H1 (cell line): Measurements from ENCODE around the gene ANK3. TPM values are rescaled to one million over a fixed set of nuclear protein-coding genes. Genes with fewer than 3 reads are reported as not detected.

Source experiments
- CTCF ChIA-PET: fragments of 300-600 bp; sonication (Branson Sonifier 250); formaldehyde crosslinking; loops from one replicate; lab custom pipeline; 2021; ENCODE audit not compliant: partially characterized antibody; lab: Charles Lee
- POLR2A ChIA-PET: fragments of 300-600 bp; sonication (Branson Sonifier 250); formaldehyde crosslinking; loops from one replicate; lab custom pipeline; 2021; ENCODE audit warnings: inconsistent platforms; ENCODE audit not compliant: partially characterized antibody; lab: Charles Lee
- DNase-seq, 2 experiments: peaks; one replicate each; pipeline versions ENCODE4 v3.0.0 to v3.0.0-alpha.2; 2010 to 2022; ENCODE audit warnings: low spot score in 2 of 2, low read depth in 1 of 2, mixed read lengths in 1 of 2
- FAIRE-seq: peaks from 2 replicates; lab custom pipeline; 2011; peaks lifted over from hg19 to GRCh38; lab: Jason Lieb, UNC
- H2AFZ ChIP-seq: 2 replicates; pipeline ENCODE4 v1.8.1; 2012; ENCODE audit warnings: low read length, inconsistent platforms
- H2AK5ac ChIP-seq: 2 replicates; pipeline ENCODE4 v1.6.1; 2013; ENCODE audit warnings: low read depth, low read length
- H2BK120ac ChIP-seq: replicated peaks from 2 replicates; pipeline ENCODE3; 2013; ENCODE audit warnings: low read depth, low read length, inconsistent platforms
- H2BK12ac ChIP-seq: 2 replicates; pipeline ENCODE4 v1.6.1; 2013; ENCODE audit warnings: low read depth, low read length
- H2BK15ac ChIP-seq: 2 replicates; pipeline ENCODE4 v1.6.1; 2013; ENCODE audit warnings: low read length
- H2BK20ac ChIP-seq: 2 replicates; pipeline ENCODE4 v1.6.1; 2013; ENCODE audit warnings: low read length
- H2BK5ac ChIP-seq: 2 replicates; pipeline ENCODE4 v1.6.1; 2013; ENCODE audit warnings: low read depth, low read length
- H3K14ac ChIP-seq: 2 replicates; pipeline ENCODE4 v1.6.1; 2013; ENCODE audit warnings: inconsistent platforms; ENCODE audit not compliant: insufficient read length
- H3K18ac ChIP-seq: 2 replicates; pipeline ENCODE4 v1.6.1; 2013; ENCODE audit warnings: low read length; ENCODE audit errors: extremely low read depth
- H3K23ac ChIP-seq: 2 replicates; pipeline ENCODE4 v1.6.1; 2013; ENCODE audit warnings: inconsistent platforms; ENCODE audit not compliant: insufficient read length
- H3K23me2 ChIP-seq: 2 replicates; pipeline ENCODE4 v1.6.1; 2013; ENCODE audit warnings: low read depth, low read length
- H3K27ac ChIP-seq: 2 replicates; pipeline ENCODE4 v1.6.1; 2011; ENCODE audit warnings: low read depth, low read length, inconsistent platforms
- H3K27me3 ChIP-seq, 4 experiments: replicated peaks in 1 of 4; 1 replicate in 1 of 4; 2 replicates in 3 of 4; pipeline versions ENCODE4 v1.6.1 to v1.8.1; 2011 to 2013; ENCODE audit warnings: low read length in 3 of 4, mild to moderate bottlenecking in 3 of 4, inconsistent platforms in 2 of 4, mixed read lengths in 2 of 4, moderate library complexity in 1 of 4; ENCODE audit not compliant: control insufficient read depth in 3 of 4, insufficient read depth in 3 of 4; ENCODE audit errors: extremely low read depth in 1 of 4
- H3K36me3 ChIP-seq, 4 experiments: 2 replicates each; pipeline versions ENCODE4 v1.6.1 to v1.8.1; 2011 to 2013; ENCODE audit warnings: mild to moderate bottlenecking in 4 of 4, low read length in 3 of 4, moderate library complexity in 2 of 4, control low read depth in 1 of 4, inconsistent platforms in 1 of 4; ENCODE audit not compliant: insufficient read depth in 4 of 4, control insufficient read depth in 2 of 4
- H3K4ac ChIP-seq: replicated peaks from 2 replicates; pipeline ENCODE3; 2013; ENCODE audit warnings: low read length, low read depth, mixed read lengths, inconsistent platforms; ENCODE audit not compliant: insufficient read length
- H3K4me1 ChIP-seq, 4 experiments: replicated peaks in 1 of 4; 1 replicate in 1 of 4; 2 replicates in 3 of 4; pipeline versions ENCODE4 v1.6.1 to v1.8.1; 2011 to 2013; ENCODE audit warnings: low read length in 3 of 4, inconsistent platforms in 2 of 4, mixed read lengths in 1 of 4; ENCODE audit not compliant: insufficient read depth in 4 of 4, control insufficient read depth in 3 of 4
- H3K4me2 ChIP-seq, 2 experiments: 2 replicates each; pipeline versions ENCODE4 v1.6.1 to v1.8.1; 2011 to 2013; ENCODE audit warnings: low read depth in 2 of 2, low read length in 2 of 2, control low read depth in 1 of 2, inconsistent platforms in 1 of 2, mild to moderate bottlenecking in 1 of 2; ENCODE audit not compliant: insufficient read depth in 1 of 2
- H3K4me3 ChIP-seq, 4 experiments: fragments of 200-600, 300-600 bp in 1 of 4; sonication (generic), shearing (Covaris generic), sonication (Bioruptor Twin) in 1 of 4; 2 replicates each; pipeline versions ENCODE4 v1.5.1 to v1.8.1; 2011 to 2016; ENCODE audit warnings: low read length in 4 of 4, low read depth in 3 of 4, control low read depth in 2 of 4, inconsistent platforms in 2 of 4, mild to moderate bottlenecking in 2 of 4, mixed read lengths in 1 of 4, moderate library complexity in 1 of 4; ENCODE audit not compliant: insufficient read depth in 2 of 4; ENCODE audit errors: extremely low read depth in 1 of 4
- H3K56ac ChIP-seq: replicated peaks from 2 replicates; pipeline ENCODE3; 2013; ENCODE audit warnings: low read depth, mild to moderate bottlenecking, mixed read lengths, low read length, inconsistent platforms; ENCODE audit not compliant: insufficient read length
- H3K79me1 ChIP-seq: 2 replicates; pipeline ENCODE4 v1.6.1; 2013; ENCODE audit warnings: low read depth, low read length, control low read depth
- H3K79me2 ChIP-seq, 2 experiments: 2 replicates each; pipeline versions ENCODE4 v1.6.1 to v1.8.1; 2012 to 2013; ENCODE audit warnings: low read length in 2 of 2, mild to moderate bottlenecking in 2 of 2, inconsistent platforms in 1 of 2; ENCODE audit not compliant: insufficient read depth in 2 of 2, control insufficient read depth in 1 of 2
- H3K9ac ChIP-seq, 4 experiments: replicated peaks in 1 of 4; 1 replicate in 1 of 4; 2 replicates in 3 of 4; pipeline versions ENCODE4 v1.6.1 to v1.8.1; 2011 to 2013; ENCODE audit warnings: low read depth in 3 of 4, low read length in 3 of 4, control low read depth in 2 of 4, mild to moderate bottlenecking in 2 of 4, moderate library complexity in 2 of 4, inconsistent platforms in 1 of 4; ENCODE audit errors: extremely low read depth in 1 of 4
- H3K9me3 ChIP-seq, 2 experiments: 2 replicates each; pipeline versions ENCODE4 v1.6.1 to v1.8.1; 2012 to 2013; ENCODE audit warnings: mild to moderate bottlenecking in 2 of 2, moderate library complexity in 2 of 2, control low read depth in 1 of 2, inconsistent platforms in 1 of 2, low read depth in 1 of 2, low read length in 1 of 2, mixed read lengths in 1 of 2; ENCODE audit not compliant: insufficient read depth in 2 of 2
- H4K20me1 ChIP-seq, 2 experiments: replicated peaks in 1 of 2; 2 replicates each; pipeline versions ENCODE3 to v1.8.1; 2011 to 2013; ENCODE audit warnings: inconsistent platforms in 2 of 2, low read length in 2 of 2, mild to moderate bottlenecking in 1 of 2; ENCODE audit not compliant: insufficient read depth in 2 of 2, control insufficient read depth in 1 of 2
- H4K5ac ChIP-seq: 2 replicates; pipeline ENCODE4 v1.6.1; 2013; ENCODE audit warnings: low read length, low read depth, mixed read lengths, inconsistent platforms; ENCODE audit not compliant: insufficient read length
- H4K8ac ChIP-seq: 2 replicates; pipeline ENCODE4 v1.8.0; 2013; ENCODE audit warnings: mild to moderate bottlenecking, moderate library complexity, low read length, inconsistent platforms; ENCODE audit not compliant: insufficient read depth; ENCODE audit errors: extremely low read depth
- H4K91ac ChIP-seq: replicated peaks from 2 replicates; pipeline ENCODE3; 2013; ENCODE audit warnings: low read length, mixed read lengths, inconsistent platforms; ENCODE audit not compliant: insufficient read length
- GTF2F1 ChIP-seq: IDR thresholded peaks from 2 replicates; pipeline ENCODE4 v1.6.1; 2012; ENCODE audit warnings: low read depth, low read length, improper control_type of control experiment, borderline replicate concordance
- KDM4A ChIP-seq: IDR thresholded peaks from one replicate; pipeline ENCODE4 v1.7.1; 2012; ENCODE audit warnings: low read depth, mild to moderate bottlenecking, moderate library complexity, low read length, inconsistent platforms; ENCODE audit not compliant: severe bottlenecking
- SUZ12 ChIP-seq: fragments of 200-600 bp; sonication (generic); IDR thresholded peaks from 2 replicates; pipeline ENCODE4 v1.6.1; 2012; ENCODE audit warnings: mild to moderate bottlenecking, inconsistent platforms, low read length, moderate library complexity, mixed read lengths
- TAF7 ChIP-seq: optimal IDR thresholded peaks from 2 replicates; pipeline ENCODE3; 2011; ENCODE audit warnings: low read depth, mild to moderate bottlenecking, inconsistent platforms, low read length, moderate library complexity, borderline replicate concordance
- WGBS, 2 experiments: shearing (Covaris generic) in 1 of 2; methylation state at CpG; one replicate each; pipeline versions ENCODE4 v1.1.6 to v1.1.7; 2013 to 2015; ENCODE audit warnings: low lambda C conversion rate in 2 of 2, mixed read lengths in 2 of 2, inconsistent platforms in 1 of 2, low coverage in 1 of 2, missing lambda C conversion rate in 1 of 2; ENCODE audit not compliant: insufficient replicate concordance in 2 of 2, insufficient coverage in 1 of 2, insufficient read length in 1 of 2; ENCODE audit errors: extremely low coverage in 1 of 2, missing lambda C conversion rate in 1 of 2; 5-methylcytosine and 5-hydroxymethylcytosine counted together
- polyA plus RNA-seq, 7 experiments: library from polyadenylated mRNA; depleted of rRNA in 3 of 7; stranded (reverse) in 5 of 7; unstranded in 2 of 7; fragments of >200 nt in 5 of 7; fragments of 200-250 nt in 2 of 7; gene quantifications; 1 replicate in 5 of 7; 2 replicates in 1 of 7; 4 replicates in 1 of 7; pipeline versions ENCODE4 v1.2.1 to v1.2.3, GENCODE V29; 2011 to 2013; ENCODE audit warnings: missing spikeins in 2 of 7, mixed read lengths in 2 of 7
- total RNA-seq: library from RNA; stranded (reverse); fragmentation: NEBNext Ultra II Directional; extraction: Animal tissue kit (Norgen Biotek cat#: 25700); gene quantifications from 2 replicates; pipeline ENCODE4 v1.2.1, GENCODE V29; 2021
- TF ChIP-seq, protein P1 (sequence below): IDR thresholded peaks from 2 replicates; pipeline ENCODE4 v1.6.1; 2011; ENCODE audit warnings: low read depth, mild to moderate bottlenecking, low read length; ENCODE audit not compliant: insufficient read depth

The ANK3 gene
- total and polyA plus RNA-seq, 2 of the 8 experiments (the other 6 are each of a cell fraction or from before 2014, with no cell fraction given), result 18.1 to 67.9 TPM

DNA sequence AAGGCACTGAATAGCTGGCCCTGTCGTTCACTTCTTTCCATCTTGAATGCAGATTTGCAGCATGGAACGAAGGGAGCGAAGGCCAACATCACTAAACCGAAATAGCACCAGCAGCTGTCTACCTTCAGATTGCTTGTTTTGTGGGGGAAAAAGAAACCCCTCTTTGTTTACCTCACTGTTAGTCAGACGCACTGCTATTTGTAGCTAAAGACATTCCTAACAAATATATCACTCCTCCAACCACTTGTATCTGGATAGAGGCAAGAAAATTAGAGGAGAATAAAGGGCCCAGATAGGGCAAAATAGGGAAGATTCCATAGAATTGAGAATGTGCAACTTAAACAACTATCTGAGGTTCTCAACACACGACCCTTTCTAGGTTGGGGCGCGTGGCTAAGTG, 26.5 kb downstream of the ANK3 start:
- Histone ChIP-seq H4K8ac (no peak overlapping the region), H3K4me3 (no peak overlapping the region), H3K4me1 (peaks cover 0 to 7% (median 3%) of the 10 kb centered on the region in 4 experiments; a peak in 3 of 7 replicates), H4K91ac (no peak overlapping the region), H4K5ac (no peak overlapping the region)
- CTCF ChIA-PET, result interaction anchor here (1.2 to 1.6 kb wide), 2 partner anchors 13 to 27 kb away, joined by 4 to 5 read pairs; no protein-coding TSS in a partner anchor
- no peak for TF ChIP-seq TAF7
- no peak for TF ChIP-seq KDM4A
- no peak for TF ChIP-seq SUZ12
- TF ChIP-seq, protein P1, sequence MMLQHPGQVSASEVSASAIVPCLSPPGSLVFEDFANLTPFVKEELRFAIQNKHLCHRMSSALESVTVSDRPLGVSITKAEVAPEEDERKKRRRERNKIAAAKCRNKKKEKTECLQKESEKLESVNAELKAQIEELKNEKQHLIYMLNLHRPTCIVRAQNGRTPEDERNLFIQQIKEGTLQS, result no peak
- TF ChIP-seq GTF2F1, result no peak
- TF ChIP-seq, all 59 proteins: peak for 0
- Histone ChIP-seq H3K9me3 (no peaks in the 10 kb centered on the region), H2BK12ac (no peak overlapping the region), H2BK120ac (no peak overlapping the region), H2AK5ac (no peak overlapping the region), H3K79me2 (no peaks in the 10 kb centered on the region), H3K18ac (no peak overlapping the region), H3K27ac (no peak overlapping the region), H3K23me2 (no peaks in the 10 kb centered on the region), H3K14ac (no peak overlapping the region), H3K9ac (no peak overlapping the region), H4K20me1 (no peaks in the 10 kb centered on the region), H2BK15ac (no peak overlapping the region), H3K36me3 (no peaks in the 10 kb centered on the region), H2BK5ac (no peak overlapping the region), H3K4me2 (no peak overlapping the region), H3K27me3 (no peaks in the 10 kb centered on the region), H3K23ac (no peak overlapping the region), H3K4ac (no peak overlapping the region), H3K56ac (no peak overlapping the region), H2BK20ac (no peak overlapping the region), H2AFZ (no peak overlapping the region), H3K79me1 (no peaks in the 10 kb centered on the region)
- 83% methylated on average over 8 of the region's 8 CpGs; no CpG with 5 or more reads in 1 of the 2 experiments for WGBS, 2 experiments
- FAIRE-seq (no peak), DNase-seq (no peak)
- POLR2A ChIA-PET, result no interaction called here
